NOMO-1 (cell line): ENCODE results near the gene MCF2L2.
A peak's percentile ranks its signal among the peaks of the same experiment; 100 is the strongest.
"Not testable (repeated sequence)": the region's sequence is repeated elsewhere in the genome, so short reads cannot be mapped to it uniquely, and the experiment has no call there.

Experiments used
- DNase-seq, 2 experiments: peaks; one replicate each; lab custom pipeline; 2025; ENCODE audit not compliant: unreplicated experiment in 2 of 2; lab: John Stamatoyannopoulos, UW

The MCF2L2 gene

GRCh38 chr3:183428447-183429211, at the start of gene MCF2L2:
Gene MCF2L2, minus strand, starts transcription at chr3:183428619. Its CDS starts 642 bp downstream, at chr3:183427977.
- DNase-seq: peak; percentile 66 to 75

- DNase-seq: no peak
Observed at GRCh38 chr3:183477801-183478456, 49.5 kb upstream of the MCF2L2 start.

GRCh38 chr3:183475764-183476162, 47.3 kb upstream of the MCF2L2 start:
- DNase-seq: not testable (repeated sequence)

GRCh38 chr3:183475016-183475763, 46.8 kb upstream of the MCF2L2 start:
- no peak for DNase-seq

GRCh38 chr3:183473969-183474368, 45.5 kb upstream of the MCF2L2 start:
- DNase-seq: no peak

GRCh38 chr3:183472155-183472554, 43.7 kb upstream of the MCF2L2 start:
- DNase-seq: no peak

- no peak for DNase-seq
Observed at GRCh38 chr3:183468424-183468823, 40.0 kb upstream of the MCF2L2 start.

- DNase-seq: no peak
Observed at GRCh38 chr3:183466575-183466974, 38.2 kb upstream of the MCF2L2 start.

GRCh38 chr3:183465710-183466109, 37.3 kb upstream of the MCF2L2 start:
- not testable (repeated sequence) for DNase-seq

- DNase-seq: no peak
Observed at GRCh38 chr3:183464480-183464879, 36.1 kb upstream of the MCF2L2 start.

- DNase-seq: peak in 1 of 2 experiments; percentile 29
Observed at GRCh38 chr3:183460081-183461055, 31.9 kb upstream of the MCF2L2 start.

GRCh38 chr3:183455089-183455488, 26.7 kb upstream of the MCF2L2 start:
- no peak for DNase-seq

- no peak for DNase-seq
Observed at GRCh38 chr3:183454064-183454463, 25.6 kb upstream of the MCF2L2 start.

GRCh38 chr3:183449791-183450190, 21.4 kb upstream of the MCF2L2 start:
- DNase-seq: no peak

GRCh38 chr3:183449391-183449790, 21.0 kb upstream of the MCF2L2 start:
- peak in 1 of 2 experiments; percentile 14 for DNase-seq

- no peak for DNase-seq
Observed at GRCh38 chr3:183448369-183449128, 20.1 kb upstream of the MCF2L2 start.

- DNase-seq: peak; percentile 90 to 95
Observed at GRCh38 chr3:183447206-183448001, 19.0 kb upstream of the MCF2L2 start.

GRCh38 chr3:183446838-183447205, 18.4 kb upstream of the MCF2L2 start:
- DNase-seq: no peak

- DNase-seq: no peak
Observed at GRCh38 chr3:183444748-183445147, 16.3 kb upstream of the MCF2L2 start.
